Measurements from ENCODE around the gene WIPF1.

The WIPF1 gene

DNA sequence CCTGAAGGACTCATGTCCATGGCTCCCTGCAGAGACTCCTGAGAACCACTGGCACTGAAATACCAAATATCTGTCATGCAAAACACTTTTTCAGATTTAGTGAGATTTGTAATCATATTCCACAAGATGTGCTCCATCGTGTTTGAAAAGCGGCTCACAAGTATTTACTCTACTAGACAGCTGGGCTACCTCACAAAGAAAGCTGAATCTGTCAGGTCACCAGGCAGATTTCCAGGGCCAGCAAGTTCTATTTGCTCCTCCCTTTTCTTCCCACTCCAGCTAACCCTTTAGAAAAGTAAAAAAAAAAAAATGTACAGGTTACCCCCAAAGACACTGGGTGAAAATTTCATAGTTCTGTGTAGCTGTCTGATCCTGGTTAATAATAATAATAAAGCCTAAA, 22.9 kb downstream of the WIPF1 start:
- in situ Hi-C loops (cut with MboI; ENCODE audit: low pct_unique_long_range_greater_than_20kb, low sequenced_read_pairs, unreplicated experiment) = loop anchor here (25.0 kb wide), 1 partner anchor 113 kb away; no protein-coding TSS in a partner anchor
- no peak for DNase-seq (ENCODE audit: low spot score)
- no peak for TF ChIP-seq CTCF (IDR thresholded peaks at IDR 0.05; ENCODE audit: extremely low read depth, insufficient read depth, missing control alignments)

DNA sequence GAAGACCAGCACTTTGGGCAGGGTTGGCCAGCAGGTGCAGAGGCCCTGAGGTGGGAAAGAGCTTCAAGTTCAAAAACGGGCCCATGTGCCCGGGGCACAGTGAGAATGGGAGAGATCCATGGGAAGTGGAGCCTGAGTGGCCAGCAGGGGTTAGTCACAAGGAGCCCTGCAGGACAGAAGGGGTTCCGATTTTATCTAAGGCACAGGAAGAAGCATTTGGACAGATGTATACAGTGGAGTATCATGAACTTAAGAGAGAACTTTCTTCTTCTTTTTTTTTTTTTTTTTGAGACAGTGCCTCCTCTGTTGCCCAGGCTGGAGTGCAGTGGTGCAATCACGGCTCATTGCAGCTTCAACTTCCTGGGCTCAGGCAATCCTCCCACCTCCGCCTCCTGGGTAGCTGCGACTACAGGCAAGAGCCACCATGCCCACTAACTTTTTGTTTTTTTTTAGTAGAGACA, 24.0 kb downstream of the WIPF1 start:
- DNase-seq (ENCODE audit: low spot score) = no peak
- in situ Hi-C loops (cut with MboI; ENCODE audit: low pct_unique_long_range_greater_than_20kb, low sequenced_read_pairs, unreplicated experiment) = no loop called here
- no peak for TF ChIP-seq CTCF (IDR thresholded peaks at IDR 0.05; ENCODE audit: extremely low read depth, insufficient read depth, missing control alignments)

- no peak for DNase-seq (ENCODE audit: low spot score)
- TF ChIP-seq CTCF (IDR thresholded peaks at IDR 0.05; ENCODE audit: extremely low read depth, insufficient read depth, missing control alignments) = no peak
- in situ Hi-C loops (cut with MboI; ENCODE audit: low pct_unique_long_range_greater_than_20kb, low sequenced_read_pairs, unreplicated experiment) = no loop called here
Observed at GRCh38 chr2:174572556-174572955, 25.0 kb downstream of the WIPF1 start.

GRCh38 chr2:174571669-174572323, 25.8 kb downstream of the WIPF1 start:
- no peak for TF ChIP-seq CTCF (IDR thresholded peaks at IDR 0.05; ENCODE audit: extremely low read depth, insufficient read depth, missing control alignments)
- DNase-seq (ENCODE audit: low spot score) = no peak
- in situ Hi-C loops (cut with MboI; ENCODE audit: low pct_unique_long_range_greater_than_20kb, low sequenced_read_pairs, unreplicated experiment) = no loop called here

DNA sequence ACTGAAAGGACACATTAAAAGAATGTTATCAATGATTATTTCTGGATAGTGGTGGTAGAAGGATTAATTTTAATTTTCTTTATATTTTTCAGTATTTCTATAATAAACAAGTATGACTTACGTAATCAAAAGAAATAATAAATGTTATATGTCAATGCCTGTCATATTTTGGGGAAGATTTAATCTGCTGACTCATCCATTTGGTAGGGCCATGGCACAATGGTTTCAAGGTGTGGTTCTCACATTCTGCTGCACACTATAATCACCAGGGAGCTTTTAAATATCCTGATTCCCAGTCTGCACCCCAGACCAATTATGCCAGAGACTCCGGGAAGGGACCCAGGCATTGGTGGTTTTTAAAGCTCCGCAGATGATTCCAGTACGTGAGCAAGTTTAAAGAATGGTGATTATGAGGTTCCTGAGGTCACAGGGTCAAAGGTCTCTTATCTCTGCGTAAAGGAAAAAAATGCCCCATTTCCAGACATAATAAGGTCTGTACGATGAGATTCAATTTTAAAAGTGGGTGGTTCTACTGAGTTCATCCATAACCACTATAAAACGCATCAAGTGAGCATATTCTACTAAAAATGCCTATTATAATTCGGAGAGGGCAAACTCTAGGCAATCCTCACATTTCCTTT, 27.2 kb downstream of the WIPF1 start:
- TF ChIP-seq CTCF (IDR thresholded peaks at IDR 0.05; ENCODE audit: extremely low read depth, insufficient read depth, missing control alignments) = no peak

GRCh38 chr2:174569678-174570077, 27.9 kb downstream of the WIPF1 start:
- in situ Hi-C loops (cut with MboI; ENCODE audit: low pct_unique_long_range_greater_than_20kb, low sequenced_read_pairs, unreplicated experiment) = no loop called here
- DNase-seq (ENCODE audit: low spot score) = no peak
- no peak for TF ChIP-seq CTCF (IDR thresholded peaks at IDR 0.05; ENCODE audit: extremely low read depth, insufficient read depth, missing control alignments)

More for the DNA sequence above, 27.2 kb downstream of the WIPF1 start:
- in situ Hi-C loops (cut with MboI; ENCODE audit: low pct_unique_long_range_greater_than_20kb, low sequenced_read_pairs, unreplicated experiment) = no loop called here
- DNase-seq (ENCODE audit: low spot score) = no peak
